Measurements from ENCODE around the gene RPGRIP1.
"Not testable (repeated sequence)": the region's sequence is repeated elsewhere in the genome, so short reads cannot be mapped to it uniquely, and the experiment has no call there.

Gene RPGRIP1

GRCh38 chr14:21302013-21302835 is 22.3 kb downstream of the RPGRIP1 start:
- no peak for DNase-seq

GRCh38 chr14:21302836-21303140 is 22.9 kb downstream of the RPGRIP1 start:
- DNase-seq = not testable (repeated sequence)

- no peak for DNase-seq
Measured at GRCh38 chr14:21307637-21308036, 27.8 kb downstream of the RPGRIP1 start.

GRCh38 chr14:21308132-21308478 is 28.2 kb downstream of the RPGRIP1 start:
- no peak for DNase-seq

GRCh38 chr14:21308479-21309237 is 28.8 kb downstream of the RPGRIP1 start:
- peak; percentile 87 for DNase-seq

GRCh38 chr14:21309238-21309636 is 29.4 kb downstream of the RPGRIP1 start:
- DNase-seq = no peak

- no peak for DNase-seq
Measured at GRCh38 chr14:21309956-21310355, 30.1 kb downstream of the RPGRIP1 start.

- no peak for DNase-seq
Measured at GRCh38 chr14:21311614-21312013, 31.7 kb downstream of the RPGRIP1 start.

GRCh38 chr14:21313512-21313911 is 33.6 kb downstream of the RPGRIP1 start:
- DNase-seq = no peak

GRCh38 chr14:21317398-21317797 is 37.5 kb downstream of the RPGRIP1 start:
- DNase-seq = no peak

GRCh38 chr14:21320913-21321312 is 41.0 kb downstream of the RPGRIP1 start:
- DNase-seq = no peak

GRCh38 chr14:21322716-21323115 is 42.8 kb downstream of the RPGRIP1 start:
- DNase-seq = no peak

GRCh38 chr14:21326972-21327371 is 47.1 kb downstream of the RPGRIP1 start:
- no peak for DNase-seq
